Measurements from ENCODE around the gene SUN2. TPM values are rescaled to one million over a fixed set of nuclear protein-coding genes. Genes with fewer than 3 reads are reported as not detected.

Gene SUN2
- total RNA-seq, 1 donor from 2014 or later, result 16.2 TPM

GRCh38 chr22:38789606-38790005 lies 33.8 kb upstream of the SUN2 start:
- Histone ChIP-seq H4K20me1 (ENCODE audit: low read depth) (peaks cover 3% of the 10 kb centered on the region), H3K4me2 (no peak overlapping the region), H3K36me3 (no peaks in the 10 kb centered on the region), H3K4me1 (peaks cover 6% of the 10 kb centered on the region), H3K4me3 (no peak overlapping the region), H3K79me2 (ENCODE audit: low read depth) (peaks cover 4% of the 10 kb centered on the region), H2AFZ (replicated peaks) (no peak overlapping the region), H3K9ac (no peak overlapping the region), H3F3A (ENCODE audit: low read depth) (no peaks in the 10 kb centered on the region), H3K27ac (no peak overlapping the region), H3K9me3 (ENCODE audit: low read depth) (no peaks in the 10 kb centered on the region), H3K27me3 (no peaks in the 10 kb centered on the region)
- H3K36me3 Mint-ChIP-seq, result no peaks in the 10 kb centered on the region
- H3K27me3 Mint-ChIP-seq (ENCODE audit: insufficient read depth, low read depth), result peaks cover 5% of the 10 kb centered on the region
- H3K4me1 Mint-ChIP-seq, result peaks cover 14% of the 10 kb centered on the region
- DNase-seq (ENCODE audit: low spot score), result no peak
- H3K27ac Mint-ChIP-seq, result no peak overlapping the region
- H3K9me3 Mint-ChIP-seq, result no peaks in the 10 kb centered on the region
- no peak for TF ChIP-seq EZH2 (IDR thresholded peaks at IDR 0.05)
- no peak for TF ChIP-seq CTCF (IDR thresholded peaks at IDR 0.05)
- no peak for TF ChIP-seq EZH2phosphoT487 (IDR thresholded peaks at IDR 0.05)
- H3K4me3 Mint-ChIP-seq, result no peak overlapping the region

DNA sequence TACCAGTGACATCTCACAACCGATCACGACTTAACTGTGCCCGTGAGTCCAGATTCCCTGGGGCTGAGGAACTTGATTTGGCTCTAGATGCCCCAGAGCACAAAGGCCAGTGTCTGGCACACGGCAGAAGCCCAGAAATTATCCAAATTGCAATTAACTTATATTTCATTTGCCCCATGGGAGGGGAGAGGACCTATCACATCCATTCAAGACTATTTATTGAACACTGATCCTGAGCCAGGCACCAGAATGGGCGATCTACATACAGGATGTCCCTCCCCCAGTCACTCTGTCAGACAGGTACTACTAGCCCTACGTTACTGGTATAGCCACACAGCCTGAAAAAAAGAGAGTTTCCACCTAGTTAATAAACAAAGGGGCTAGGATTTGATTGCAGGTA lies 33.0 kb upstream of the SUN2 start:
- Histone ChIP-seq H3K27ac (no peak overlapping the region), H4K20me1 (ENCODE audit: low read depth) (peaks cover 3% of the 10 kb centered on the region), H2AFZ (replicated peaks) (no peak overlapping the region), H3F3A (ENCODE audit: low read depth) (no peaks in the 10 kb centered on the region), H3K4me1 (peaks cover 6% of the 10 kb centered on the region), H3K36me3 (no peaks in the 10 kb centered on the region), H3K27me3 (no peaks in the 10 kb centered on the region), H3K79me2 (ENCODE audit: low read depth) (peaks cover 4% of the 10 kb centered on the region), H3K4me3 (no peak overlapping the region), H3K9ac (no peak overlapping the region), H3K4me2 (no peak overlapping the region), H3K9me3 (ENCODE audit: low read depth) (no peaks in the 10 kb centered on the region)
- Mint-ChIP-seq H3K4me3 (no peak overlapping the region), H3K4me1 (peaks cover 10% of the 10 kb centered on the region), H3K27ac (no peak overlapping the region), H3K9me3 (no peaks in the 10 kb centered on the region), H3K36me3 (no peaks in the 10 kb centered on the region), H3K27me3 (ENCODE audit: insufficient read depth, low read depth) (peaks cover 3% of the 10 kb centered on the region)
- DNase-seq (ENCODE audit: low spot score), result no peak
- TF ChIP-seq EZH2 (IDR thresholded peaks at IDR 0.05), result no peak
- TF ChIP-seq CTCF (IDR thresholded peaks at IDR 0.05), result no peak
- no peak for TF ChIP-seq EZH2phosphoT487 (IDR thresholded peaks at IDR 0.05)

DNA sequence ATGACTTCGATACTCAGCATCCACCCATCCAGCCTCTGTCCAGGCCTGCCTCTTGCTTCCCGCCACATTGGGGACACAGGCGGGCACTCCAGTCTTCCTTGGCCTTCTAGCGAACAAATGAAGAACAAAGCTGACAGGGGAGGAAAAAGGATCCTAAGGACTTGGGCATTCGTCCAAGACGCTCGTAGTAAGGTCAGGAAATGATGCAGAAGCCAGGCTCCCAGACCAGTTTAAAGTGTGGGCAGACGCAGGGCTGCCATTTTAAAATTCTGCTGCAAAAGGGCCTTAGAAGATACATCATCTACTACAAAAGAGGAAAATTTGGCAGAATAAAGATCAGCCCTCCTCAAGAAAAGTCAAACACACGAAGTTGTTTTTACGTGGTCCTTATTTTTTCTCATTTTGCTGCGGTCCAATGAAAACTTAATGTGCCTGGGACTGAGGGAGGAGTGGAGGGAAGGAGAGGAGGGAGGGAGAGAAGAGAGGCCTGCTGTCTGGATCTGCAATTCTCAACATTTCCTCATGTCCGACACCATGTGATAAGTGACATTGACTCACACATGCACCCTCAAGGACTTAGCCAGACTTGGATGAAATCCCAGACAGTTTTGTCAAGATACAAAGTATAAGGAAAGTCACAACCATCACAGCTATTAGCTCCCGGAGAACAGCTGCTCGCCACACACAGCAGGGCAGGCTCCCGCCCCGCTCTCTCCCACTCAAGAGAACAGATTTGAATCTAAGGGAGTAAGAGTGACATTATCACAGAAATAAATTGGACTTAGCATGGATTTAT lies 32.4 kb upstream of the SUN2 start:
- peaks cover 3% of the 10 kb centered on the region for H3K4me1 ChIP-seq
- H3K9me3 Mint-ChIP-seq, result no peaks in the 10 kb centered on the region
- no peaks in the 10 kb centered on the region for H3K27me3 ChIP-seq
- no peaks in the 10 kb centered on the region for H3K36me3 ChIP-seq
- no peaks in the 10 kb centered on the region for H3F3A ChIP-seq (ENCODE audit: low read depth)
- no peak overlapping the region for H3K27ac Mint-ChIP-seq
- H3K79me2 ChIP-seq (ENCODE audit: low read depth), result peaks cover under 1% of the 10 kb centered on the region
- H3K4me3 ChIP-seq, result no peak overlapping the region
- peaks cover 3% of the 10 kb centered on the region for H4K20me1 ChIP-seq (ENCODE audit: low read depth)
- H3K4me3 Mint-ChIP-seq, result no peak overlapping the region
- peaks cover 7% of the 10 kb centered on the region for H3K4me1 Mint-ChIP-seq
- H3K27me3 Mint-ChIP-seq (ENCODE audit: insufficient read depth, low read depth), result peaks cover 3% of the 10 kb centered on the region
- H3K27ac ChIP-seq, result no peak overlapping the region
- H3K9me3 ChIP-seq (ENCODE audit: low read depth), result no peaks in the 10 kb centered on the region
- TF ChIP-seq CTCF (IDR thresholded peaks at IDR 0.05) (no peak), EZH2 (IDR thresholded peaks at IDR 0.05) (no peak), EZH2phosphoT487 (IDR thresholded peaks at IDR 0.05) (no peak)
- H3K4me2 ChIP-seq, result no peak overlapping the region
- no peak overlapping the region for H3K9ac ChIP-seq
- no peak for DNase-seq (ENCODE audit: low spot score)
- no peak overlapping the region for H2AFZ ChIP-seq (replicated peaks)
- no peaks in the 10 kb centered on the region for H3K36me3 Mint-ChIP-seq
